DMS153 (cell line): ENCODE results near the gene TRIM16.
A peak's percentile ranks its signal among the peaks of the same experiment; 100 is the strongest.
"Not testable (repeated sequence)": the region's sequence is repeated elsewhere in the genome, so short reads cannot be mapped to it uniquely, and the experiment has no call there.

Experiments used
- DNase-seq: peaks from one replicate; lab custom pipeline; 2025; lab: John Stamatoyannopoulos, UW

TRIM16 gene

GRCh38 chr17:15658296-15658695 is 25.8 kb downstream of the TRIM16 start:
- no peak for DNase-seq

GRCh38 chr17:15657868-15658267 is 26.2 kb downstream of the TRIM16 start:
- no peak for DNase-seq

GRCh38 chr17:15654886-15655561 is 29.1 kb downstream of the TRIM16 start:
- no peak for DNase-seq

GRCh38 chr17:15654401-15654800 is 29.7 kb downstream of the TRIM16 start:
- DNase-seq, result not testable (repeated sequence)

- DNase-seq, result no peak
Measured at GRCh38 chr17:15652960-15653359, 31.2 kb downstream of the TRIM16 start.

GRCh38 chr17:15651583-15652110 is 32.5 kb downstream of the TRIM16 start:
- DNase-seq, result peak; percentile 66

GRCh38 chr17:15650741-15651582 is 33.1 kb downstream of the TRIM16 start:
- peak; percentile 9 for DNase-seq

GRCh38 chr17:15649861-15650421 is 34.2 kb downstream of the TRIM16 start:
- no peak for DNase-seq

- no peak for DNase-seq
Measured at GRCh38 chr17:15648386-15648785, 35.7 kb downstream of the TRIM16 start.

GRCh38 chr17:15645942-15646312 is 38.2 kb downstream of the TRIM16 start:
- peak; percentile 14 for DNase-seq

GRCh38 chr17:15645099-15645941 is 38.8 kb downstream of the TRIM16 start:
- DNase-seq, result peak; percentile 14

- DNase-seq, result not testable (repeated sequence)
Measured at GRCh38 chr17:15642505-15643251, 41.4 kb downstream of the TRIM16 start.

- DNase-seq, result not testable (repeated sequence)
Measured at GRCh38 chr17:15642014-15642413, 42.1 kb downstream of the TRIM16 start.

GRCh38 chr17:15630930-15631453 is 53.1 kb downstream of the TRIM16 start:
- not testable (repeated sequence) for DNase-seq

- not testable (repeated sequence) for DNase-seq
Measured at GRCh38 chr17:15629991-15630390, 54.1 kb downstream of the TRIM16 start.

GRCh38 chr17:15623661-15624209 is 60.4 kb downstream of the TRIM16 start:
- DNase-seq, result not testable (repeated sequence)

GRCh38 chr17:15623255-15623654 is 60.9 kb downstream of the TRIM16 start:
- not testable (repeated sequence) for DNase-seq

- DNase-seq, result not testable (repeated sequence)
Measured at GRCh38 chr17:15622124-15622523, 62.0 kb downstream of the TRIM16 start.

- DNase-seq, result not testable (repeated sequence)
Measured at GRCh38 chr17:15619331-15620058, 64.6 kb downstream of the TRIM16 start, which contains the start of gene FBXW10B. Gene FBXW10B (minus strand): TSS chr17:15619704. CDS start chr17:15619512, 192 bp downstream.

GRCh38 chr17:15616828-15617227 is 67.3 kb downstream of the TRIM16 start:
- not testable (repeated sequence) for DNase-seq
